ENCODE measurements around the gene PCSK6.

The PCSK6 gene

DNA sequence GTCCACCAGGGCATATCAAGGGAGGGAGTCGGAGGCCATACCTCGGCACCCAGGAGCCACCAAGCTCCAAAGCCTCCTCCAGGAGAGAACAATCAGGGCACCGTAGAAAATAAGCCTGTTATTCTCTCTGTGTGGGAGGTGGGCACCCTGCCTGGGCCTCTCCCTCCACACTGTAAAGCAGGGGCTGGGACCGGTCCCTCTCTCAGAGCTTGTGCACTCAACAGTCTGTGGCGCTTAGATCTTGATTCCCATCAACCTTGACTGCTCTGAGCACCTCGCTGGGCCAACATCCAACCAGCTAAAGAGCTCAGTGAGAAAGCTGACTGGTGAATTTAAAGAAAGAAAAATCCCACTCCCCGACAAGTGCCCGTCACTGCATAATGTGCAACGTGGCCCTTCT is 53.0 kb downstream of the PCSK6 start:
- no peaks in the 10 kb centered on the region for H3K27me3 ChIP-seq (ENCODE audit: insufficient read depth, low read length)
- no peak overlapping the region for H3K27ac ChIP-seq (ENCODE audit: low read length)
- H3K36me3 ChIP-seq (ENCODE audit: insufficient read depth, low read depth, low read length) = no peaks in the 10 kb centered on the region
- no peak overlapping the region for H3K4me3 ChIP-seq (ENCODE audit: low read length)
- no peak overlapping the region for H3K9ac ChIP-seq (ENCODE audit: low read depth, low read length)
- no peaks in the 10 kb centered on the region for H3K9me3 ChIP-seq (ENCODE audit: insufficient read depth, low read depth, low read length)
- H3K4me1 ChIP-seq (ENCODE audit: insufficient read depth, low read length) = peaks cover 5% of the 10 kb centered on the region; the same call in 1 of the 2 replicates

DNA sequence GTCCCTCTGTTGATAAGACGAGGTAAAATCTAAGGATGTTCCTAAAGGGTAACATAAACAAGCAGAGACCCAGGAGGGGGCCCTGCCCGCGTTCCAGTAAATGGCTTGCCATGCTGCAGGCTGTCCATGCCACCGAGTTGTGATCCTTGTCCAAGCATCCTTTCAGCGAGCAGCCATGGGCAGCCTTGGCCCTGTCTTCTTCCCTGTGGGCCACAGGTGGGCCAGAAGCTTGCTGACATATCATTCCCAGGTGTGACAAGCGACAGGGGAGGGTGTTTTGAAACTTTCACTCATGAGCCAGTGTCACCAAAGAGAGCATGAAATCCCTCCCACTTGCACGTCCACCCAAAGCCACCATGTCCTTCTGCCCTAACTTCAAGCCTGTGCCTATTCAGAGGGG is 53.7 kb downstream of the PCSK6 start:
- Histone ChIP-seq H3K4me1 (ENCODE audit: insufficient read depth, low read length) (no peaks in the 10 kb centered on the region; the same call in 1 of the 2 replicates), H3K36me3 (ENCODE audit: insufficient read depth, low read depth, low read length) (no peaks in the 10 kb centered on the region), H3K27me3 (ENCODE audit: insufficient read depth, low read length) (no peaks in the 10 kb centered on the region), H3K9ac (ENCODE audit: low read depth, low read length) (no peak overlapping the region), H3K27ac (ENCODE audit: low read length) (no peak overlapping the region), H3K4me3 (ENCODE audit: low read length) (no peak overlapping the region), H3K9me3 (ENCODE audit: insufficient read depth, low read depth, low read length) (no peaks in the 10 kb centered on the region)

DNA sequence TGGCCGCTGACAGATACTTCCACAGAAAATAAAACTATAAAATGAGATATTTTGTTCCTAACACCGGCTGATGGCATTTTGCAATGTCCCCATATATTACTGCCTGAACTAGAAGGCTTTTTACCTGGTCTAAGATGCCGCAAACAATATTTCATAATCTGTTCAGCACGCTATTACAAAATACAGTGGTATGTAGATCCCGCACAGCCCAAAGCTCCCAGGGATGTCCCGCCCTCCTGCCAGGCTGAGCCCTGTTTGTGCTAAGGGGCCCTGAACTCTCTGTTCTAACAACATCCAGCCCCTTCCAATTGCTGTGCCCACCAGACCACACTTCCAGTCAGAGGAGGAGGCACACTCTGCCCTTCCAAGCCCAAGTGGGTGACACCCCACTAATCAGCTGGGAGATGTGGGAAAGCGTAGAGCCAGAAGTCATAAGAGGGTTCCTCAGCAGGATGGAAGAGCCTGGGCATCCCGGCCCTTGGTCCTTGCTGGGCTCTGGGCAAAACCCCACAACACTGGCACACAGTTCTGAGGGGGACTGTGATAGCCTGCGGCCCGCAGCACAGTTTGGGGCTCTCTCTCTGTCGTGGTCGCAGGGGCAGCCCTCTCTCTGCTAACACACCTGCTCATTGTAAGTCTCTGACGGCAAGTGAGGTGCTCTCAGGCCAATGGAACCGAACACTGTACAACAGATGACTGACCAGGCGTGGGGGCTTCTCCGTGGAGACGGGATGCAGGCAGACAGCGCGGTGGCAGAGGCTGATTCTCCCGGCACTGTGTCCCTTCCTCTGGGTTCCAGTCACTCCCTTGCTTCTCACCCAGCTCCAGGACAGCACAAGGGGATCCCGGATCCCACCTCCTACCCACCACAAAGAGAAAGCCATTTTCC is 55.2 kb downstream of the PCSK6 start:
- H3K36me3 ChIP-seq (ENCODE audit: insufficient read depth, low read depth, low read length) = no peaks in the 10 kb centered on the region
- no peak overlapping the region for H3K27ac ChIP-seq (ENCODE audit: low read length)
- H3K9me3 ChIP-seq (ENCODE audit: insufficient read depth, low read depth, low read length) = no peaks in the 10 kb centered on the region
- H3K4me1 ChIP-seq (ENCODE audit: insufficient read depth, low read length) = no peaks in the 10 kb centered on the region
- H3K27me3 ChIP-seq (ENCODE audit: insufficient read depth, low read length) = peaks cover 5% of the 10 kb centered on the region; the same call in 1 of the 2 replicates
- H3K4me3 ChIP-seq (ENCODE audit: low read length) = no peak overlapping the region
- no peak overlapping the region for H3K9ac ChIP-seq (ENCODE audit: low read depth, low read length)

DNA sequence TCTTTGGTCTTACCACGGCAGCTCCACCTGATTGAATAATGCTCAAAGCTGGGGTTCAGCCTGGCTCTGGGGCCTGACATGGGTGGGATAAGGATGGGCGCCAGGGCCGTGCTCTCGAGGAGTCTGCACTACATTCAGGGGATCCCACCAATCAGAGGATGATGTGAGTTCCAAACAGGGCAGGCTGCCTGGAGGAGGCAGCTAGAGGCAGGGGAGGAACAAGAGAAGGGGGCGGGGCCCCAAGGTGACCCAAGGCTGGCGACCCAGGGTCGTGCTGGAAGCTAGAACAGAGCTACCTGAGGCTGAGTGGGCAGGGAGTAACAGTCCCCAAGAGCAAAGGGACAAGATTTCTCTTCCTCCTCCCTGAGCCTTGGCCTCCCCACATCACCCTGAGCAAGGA is 56.1 kb downstream of the PCSK6 start:
- H3K9me3 ChIP-seq (ENCODE audit: insufficient read depth, low read depth, low read length) = no peaks in the 10 kb centered on the region
- no peaks in the 10 kb centered on the region for H3K4me1 ChIP-seq (ENCODE audit: insufficient read depth, low read length)
- no peak overlapping the region for H3K27ac ChIP-seq (ENCODE audit: low read length)
- H3K27me3 ChIP-seq (ENCODE audit: insufficient read depth, low read length) = peaks cover 14% of the 10 kb centered on the region
- H3K36me3 ChIP-seq (ENCODE audit: insufficient read depth, low read depth, low read length) = no peaks in the 10 kb centered on the region
- no peak overlapping the region for H3K4me3 ChIP-seq (ENCODE audit: low read length)
- no peak overlapping the region for H3K9ac ChIP-seq (ENCODE audit: low read depth, low read length)

DNA sequence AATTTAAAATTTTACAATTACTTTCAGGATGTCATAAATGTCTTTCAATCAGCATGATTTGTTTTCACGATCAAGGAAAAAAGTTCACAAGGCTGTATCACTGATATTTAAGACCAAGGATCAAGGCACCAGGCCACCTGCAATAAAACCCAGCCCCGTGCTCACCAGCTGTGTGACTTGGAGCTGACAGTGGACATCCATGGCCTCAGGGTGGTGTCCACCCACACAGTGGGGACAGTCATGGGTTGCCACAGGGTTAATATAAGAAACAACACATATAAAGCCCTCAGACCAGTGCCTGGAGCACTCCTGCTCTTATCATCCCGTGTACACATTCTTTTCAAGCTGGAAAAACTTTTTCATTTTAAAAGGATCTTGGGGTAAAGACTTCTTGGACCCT is 56.5 kb downstream of the PCSK6 start:
- peaks cover 18% of the 10 kb centered on the region for H3K27me3 ChIP-seq (ENCODE audit: insufficient read depth, low read length)
- no peaks in the 10 kb centered on the region for H3K4me1 ChIP-seq (ENCODE audit: insufficient read depth, low read length)
- no peaks in the 10 kb centered on the region for H3K36me3 ChIP-seq (ENCODE audit: insufficient read depth, low read depth, low read length)
- H3K27ac ChIP-seq (ENCODE audit: low read length) = no peak overlapping the region
- no peak overlapping the region for H3K4me3 ChIP-seq (ENCODE audit: low read length)
- H3K9ac ChIP-seq (ENCODE audit: low read depth, low read length) = no peak overlapping the region
- no peaks in the 10 kb centered on the region for H3K9me3 ChIP-seq (ENCODE audit: insufficient read depth, low read depth, low read length)

DNA sequence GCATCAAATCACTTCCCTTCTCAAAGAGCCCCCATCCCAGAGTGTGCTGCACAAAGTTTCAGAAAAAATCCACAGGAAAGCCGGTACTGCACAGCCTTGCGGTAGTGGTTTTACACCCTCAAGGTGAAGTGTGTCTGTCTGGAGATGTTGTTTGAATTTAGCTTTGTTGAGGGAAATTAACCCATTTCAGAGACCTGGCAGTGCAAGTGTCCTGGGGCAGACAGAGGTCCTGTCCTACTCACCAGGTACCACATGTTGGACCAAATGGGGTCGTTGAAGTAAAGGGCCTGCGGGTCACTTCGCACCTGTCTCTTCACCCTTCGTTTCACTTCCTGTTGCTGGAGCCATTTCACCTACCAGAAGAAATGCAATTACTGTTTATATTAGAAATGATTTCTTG is 57.8 kb downstream of the PCSK6 start:
- H3K36me3 ChIP-seq (ENCODE audit: insufficient read depth, low read depth, low read length) = no peaks in the 10 kb centered on the region

DNA sequence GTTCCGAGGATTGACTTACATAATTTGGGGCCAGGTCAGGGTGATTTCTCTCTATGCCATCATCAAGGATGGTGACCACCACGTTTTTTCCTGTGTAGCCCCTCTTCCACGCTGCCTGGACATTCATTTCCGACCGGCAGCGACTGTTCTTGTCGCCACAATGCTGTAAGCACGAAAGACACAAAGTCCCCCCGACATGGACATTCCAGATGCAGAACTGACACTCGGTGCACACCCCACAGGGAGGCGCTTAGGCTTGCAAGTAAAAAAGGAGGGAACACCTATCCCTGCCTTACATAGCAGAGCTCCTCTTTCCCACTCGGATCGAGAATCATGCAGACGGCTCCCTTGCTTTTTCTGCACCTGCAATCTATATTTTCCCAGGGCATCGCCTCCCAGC is 58.2 kb downstream of the PCSK6 start:
- Histone ChIP-seq H3K9ac (ENCODE audit: low read depth, low read length) (no peak overlapping the region), H3K27ac (ENCODE audit: low read length) (no peak overlapping the region), H3K27me3 (ENCODE audit: insufficient read depth, low read length) (peaks cover 35% of the 10 kb centered on the region), H3K36me3 (ENCODE audit: insufficient read depth, low read depth, low read length) (no peaks in the 10 kb centered on the region), H3K9me3 (ENCODE audit: insufficient read depth, low read depth, low read length) (no peaks in the 10 kb centered on the region), H3K4me1 (ENCODE audit: insufficient read depth, low read length) (peaks cover 3% of the 10 kb centered on the region; the same call in 1 of the 2 replicates), H3K4me3 (ENCODE audit: low read length) (no peak overlapping the region)

More for the DNA sequence above, 57.8 kb downstream of the PCSK6 start:
- peaks cover 30% of the 10 kb centered on the region for H3K27me3 ChIP-seq (ENCODE audit: insufficient read depth, low read length)
- no peak overlapping the region for H3K27ac ChIP-seq (ENCODE audit: low read length)
- no peak overlapping the region for H3K9ac ChIP-seq (ENCODE audit: low read depth, low read length)
- H3K4me3 ChIP-seq (ENCODE audit: low read length) = no peak overlapping the region
- no peaks in the 10 kb centered on the region for H3K9me3 ChIP-seq (ENCODE audit: insufficient read depth, low read depth, low read length)
- no peaks in the 10 kb centered on the region for H3K4me1 ChIP-seq (ENCODE audit: insufficient read depth, low read length)

DNA sequence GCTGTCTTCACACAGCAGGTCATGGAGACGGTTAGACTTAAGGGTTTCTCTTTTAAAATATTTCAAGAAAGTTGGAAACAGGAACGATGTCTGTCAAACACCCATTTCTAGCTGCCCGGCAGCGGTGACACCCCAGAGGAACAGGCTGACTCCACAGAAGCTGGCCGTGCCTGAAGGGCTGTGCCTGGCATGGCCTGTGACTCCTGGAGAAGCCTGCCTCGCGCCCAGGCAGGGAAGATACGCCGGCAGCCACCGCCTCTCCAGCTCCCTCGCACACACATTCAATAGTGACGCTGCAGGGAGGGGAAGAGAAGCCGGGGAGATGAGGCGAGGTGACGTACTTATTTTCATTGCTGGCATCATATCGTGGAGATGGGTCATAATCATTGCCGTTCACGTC is 59.9 kb downstream of the PCSK6 start:
- H3K4me1 ChIP-seq (ENCODE audit: insufficient read depth, low read length) = peaks cover 8% of the 10 kb centered on the region; the same call in 1 of the 2 replicates
- no peak overlapping the region for H3K9ac ChIP-seq (ENCODE audit: low read depth, low read length)

DNA sequence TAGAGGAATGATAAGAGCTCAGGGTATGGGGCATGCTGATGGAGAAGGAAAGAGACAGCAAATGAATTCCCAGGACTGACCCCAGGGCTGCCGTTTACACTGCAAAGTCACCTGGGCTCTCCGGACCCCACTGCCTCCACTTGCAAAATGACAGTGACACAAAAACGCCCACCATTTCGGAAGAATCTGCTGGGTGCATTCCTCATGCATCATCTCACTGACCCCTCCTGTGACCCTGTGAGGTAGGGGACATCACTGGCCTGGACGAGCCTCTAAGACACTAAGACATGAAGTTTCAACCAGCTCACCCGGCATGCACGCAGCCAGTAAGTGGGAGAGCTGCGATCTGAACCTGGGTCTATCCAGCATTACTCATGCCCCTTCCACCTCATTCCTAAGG is 60.3 kb downstream of the PCSK6 start:
- Histone ChIP-seq H3K27ac (ENCODE audit: low read length) (no peak overlapping the region), H3K27me3 (ENCODE audit: insufficient read depth, low read length) (peaks cover 56% of the 10 kb centered on the region), H3K36me3 (ENCODE audit: insufficient read depth, low read depth, low read length) (no peaks in the 10 kb centered on the region)

More for the DNA sequence above, 59.9 kb downstream of the PCSK6 start:
- Histone ChIP-seq H3K4me3 (ENCODE audit: low read length) (no peak overlapping the region), H3K36me3 (ENCODE audit: insufficient read depth, low read depth, low read length) (no peaks in the 10 kb centered on the region), H3K27me3 (ENCODE audit: insufficient read depth, low read length) (peaks cover 51% of the 10 kb centered on the region), H3K9me3 (ENCODE audit: insufficient read depth, low read depth, low read length) (no peaks in the 10 kb centered on the region), H3K27ac (ENCODE audit: low read length) (no peak overlapping the region)

DNA sequence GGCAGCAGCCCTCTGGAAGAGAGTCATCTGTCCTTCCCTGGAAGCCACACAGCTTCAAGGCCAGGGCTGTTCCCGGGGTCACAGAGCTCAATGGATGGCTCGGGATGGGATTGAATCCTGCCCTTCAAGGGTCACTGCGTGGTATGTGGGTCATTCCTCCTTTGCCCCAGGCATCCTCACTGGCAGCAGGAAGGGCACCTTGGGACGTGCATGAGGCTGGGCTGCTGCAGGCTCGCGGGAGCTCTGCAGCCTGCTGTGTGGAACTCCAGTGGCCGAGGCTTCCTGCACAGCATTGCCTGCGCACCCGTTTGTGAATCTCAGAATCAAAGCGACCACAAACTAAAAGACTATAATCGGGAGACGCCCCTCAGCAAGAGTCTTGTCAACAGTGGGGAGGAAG is 60.7 kb downstream of the PCSK6 start:
- Histone ChIP-seq H3K9ac (ENCODE audit: low read depth, low read length) (no peak overlapping the region), H3K27ac (ENCODE audit: low read length) (no peak overlapping the region), H3K4me3 (ENCODE audit: low read length) (no peak overlapping the region), H3K9me3 (ENCODE audit: insufficient read depth, low read depth, low read length) (no peaks in the 10 kb centered on the region), H3K27me3 (ENCODE audit: insufficient read depth, low read length) (peaks cover 60% of the 10 kb centered on the region), H3K4me1 (ENCODE audit: insufficient read depth, low read length) (peaks cover 8% of the 10 kb centered on the region; the same call in 1 of the 2 replicates), H3K36me3 (ENCODE audit: insufficient read depth, low read depth, low read length) (no peaks in the 10 kb centered on the region)

More for the DNA sequence above, 60.3 kb downstream of the PCSK6 start:
- Histone ChIP-seq H3K4me3 (ENCODE audit: low read length) (no peak overlapping the region), H3K9me3 (ENCODE audit: insufficient read depth, low read depth, low read length) (no peaks in the 10 kb centered on the region), H3K4me1 (ENCODE audit: insufficient read depth, low read length) (peaks cover 8% of the 10 kb centered on the region; the same call in 1 of the 2 replicates), H3K9ac (ENCODE audit: low read depth, low read length) (no peak overlapping the region)

DNA sequence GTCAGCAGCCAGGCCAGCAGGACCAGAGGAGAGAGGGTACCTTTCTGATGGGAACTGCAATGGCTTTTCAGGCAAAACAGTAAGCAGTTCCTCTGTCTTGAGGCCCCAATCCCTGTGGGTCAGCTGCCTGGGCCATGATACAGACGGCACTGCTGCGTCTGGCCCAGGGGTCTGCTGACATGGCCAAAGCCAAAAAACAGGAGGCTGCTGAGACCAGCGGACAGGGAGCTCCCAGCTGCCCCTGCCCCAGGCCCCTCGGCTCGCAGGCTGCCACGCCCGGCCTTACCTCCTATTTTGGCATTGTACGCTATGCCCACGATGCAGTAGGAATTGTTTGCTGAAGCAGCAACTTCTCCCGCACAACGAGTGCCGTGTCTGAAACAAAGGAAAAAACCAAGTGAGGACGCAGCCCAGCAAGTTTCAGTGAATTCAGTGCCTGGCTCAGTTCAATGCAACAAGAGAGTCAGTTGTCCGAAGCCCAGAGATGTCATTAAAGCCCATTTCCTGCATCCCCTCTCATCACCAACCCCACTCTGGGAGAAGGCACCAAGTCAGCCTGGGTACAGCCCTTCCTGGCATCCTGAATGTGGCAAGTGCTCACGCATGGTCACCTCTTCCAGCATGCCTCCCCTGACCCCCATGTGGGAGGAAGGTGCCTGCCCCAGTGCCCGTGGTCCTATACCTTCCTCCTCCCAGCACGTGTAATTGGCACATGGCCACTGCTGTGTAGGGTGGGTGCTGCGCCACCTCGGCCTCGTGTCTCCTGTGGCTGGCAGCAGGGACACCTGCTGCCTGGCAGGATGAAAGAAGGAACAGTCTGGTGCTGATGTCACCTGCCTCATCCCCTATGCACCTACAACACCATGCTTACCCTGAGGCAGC is 61.7 kb downstream of the PCSK6 start:
- H3K36me3 ChIP-seq (ENCODE audit: insufficient read depth, low read depth, low read length) = no peaks in the 10 kb centered on the region
- peaks cover 66% of the 10 kb centered on the region for H3K27me3 ChIP-seq (ENCODE audit: insufficient read depth, low read length)
- H3K4me3 ChIP-seq (ENCODE audit: low read length) = no peak overlapping the region
- no peaks in the 10 kb centered on the region for H3K9me3 ChIP-seq (ENCODE audit: insufficient read depth, low read depth, low read length)
- H3K4me1 ChIP-seq (ENCODE audit: insufficient read depth, low read length) = peaks cover 8% of the 10 kb centered on the region; the same call in 1 of the 2 replicates
- no peak overlapping the region for H3K9ac ChIP-seq (ENCODE audit: low read depth, low read length)
- no peak overlapping the region for H3K27ac ChIP-seq (ENCODE audit: low read length)
